ENCODE results near the gene KRT36.

The KRT36 gene

GRCh38 chr17:41446806-41447205, 42.9 kb downstream of the KRT36 start:
- Histone ChIP-seq H2AK5ac (ENCODE audit: low read length) (no peak overlapping the region), H3K27me3 (ENCODE audit: insufficient read depth, low read length) (no peaks in the 10 kb centered on the region), H3K23ac (ENCODE audit: low read length) (no peak overlapping the region), H2BK120ac (ENCODE audit: insufficient read depth, low read length, poor library complexity) (no peak overlapping the region), H3K9ac (ENCODE audit: low read length) (no peak overlapping the region), H4K91ac (ENCODE audit: low read depth, low read length) (no peak overlapping the region), H3K4me2 (ENCODE audit: low read length) (no peak overlapping the region), H3K18ac (ENCODE audit: low read length) (no peak overlapping the region), H3K36me3 (ENCODE audit: control insufficient read depth in 1 of 2, insufficient read depth in 2 of 2, low read length in 2 of 2) (no peaks in the 10 kb centered on the region), H3K9me3 (ENCODE audit: insufficient read depth, low read depth, low read length) (peaks cover 2% of the 10 kb centered on the region), H3K79me1 (ENCODE audit: low read length) (no peaks in the 10 kb centered on the region), H4K8ac (ENCODE audit: low read depth, low read length) (no peak overlapping the region), H2BK5ac (ENCODE audit: low read depth, low read length, poor library complexity) (no peak overlapping the region), H3K14ac (ENCODE audit: low read length) (no peak overlapping the region), H3K79me2 (ENCODE audit: control insufficient read depth, insufficient read depth, low read length, poor library complexity) (no peaks in the 10 kb centered on the region), H3K4ac (ENCODE audit: low read depth, low read length) (no peak overlapping the region), H4K12ac (ENCODE audit: low read depth, low read length) (no peak overlapping the region), H2AFZ (ENCODE audit: insufficient read depth, low read length, poor library complexity) (no peak overlapping the region), H3K27ac (ENCODE audit: low read depth, low read length) (no peak overlapping the region), H3K4me1 (ENCODE audit: control insufficient read depth in 1 of 2, insufficient read depth in 2 of 2, low read length in 2 of 2) (no peaks in the 10 kb centered on the region), H3K4me3 (ENCODE audit: low read depth, low read length) (no peak overlapping the region), H2BK12ac (ENCODE audit: low read length) (no peak overlapping the region)
- DNase-seq, result peak; percentile 12 to 88
- WGBS (ENCODE audit: extremely low coverage, insufficient coverage, insufficient read length), result no CpG with 5 or more reads among the region's 2 CpGs

- no peak overlapping the region for H4K8ac ChIP-seq (ENCODE audit: low read depth, low read length)
- no peak overlapping the region for H2BK5ac ChIP-seq (ENCODE audit: low read depth, low read length, poor library complexity)
- H3K4me2 ChIP-seq (ENCODE audit: low read length), result no peak overlapping the region
- H4K91ac ChIP-seq (ENCODE audit: low read depth, low read length), result no peak overlapping the region
- H3K4me3 ChIP-seq (ENCODE audit: low read depth, low read length), result no peak overlapping the region
- peaks cover 8% of the 10 kb centered on the region for H3K9me3 ChIP-seq (ENCODE audit: insufficient read depth, low read depth, low read length)
- H3K27me3 ChIP-seq (ENCODE audit: insufficient read depth, low read length), result no peaks in the 10 kb centered on the region
- no peak overlapping the region for H3K27ac ChIP-seq (ENCODE audit: low read depth, low read length)
- DNase-seq, result no peak
- no peak overlapping the region for H2BK12ac ChIP-seq (ENCODE audit: low read length)
- H3K14ac ChIP-seq (ENCODE audit: low read length), result no peak overlapping the region
- H3K23ac ChIP-seq (ENCODE audit: low read length), result no peak overlapping the region
- no peak overlapping the region for H3K4ac ChIP-seq (ENCODE audit: low read depth, low read length)
- H3K4me1 ChIP-seq (ENCODE audit: control insufficient read depth in 1 of 2, insufficient read depth in 2 of 2, low read length in 2 of 2), result no peaks in the 10 kb centered on the region
- H3K9ac ChIP-seq (ENCODE audit: low read length), result no peak overlapping the region
- no peak overlapping the region for H4K12ac ChIP-seq (ENCODE audit: low read depth, low read length)
- no peaks in the 10 kb centered on the region for H3K36me3 ChIP-seq (ENCODE audit: control insufficient read depth in 1 of 2, insufficient read depth in 2 of 2, low read length in 2 of 2)
- no peak overlapping the region for H2AK5ac ChIP-seq (ENCODE audit: low read length)
- no peak overlapping the region for H3K18ac ChIP-seq (ENCODE audit: low read length)
- no peak overlapping the region for H2AFZ ChIP-seq (ENCODE audit: insufficient read depth, low read length, poor library complexity)
- no peaks in the 10 kb centered on the region for H3K79me1 ChIP-seq (ENCODE audit: low read length)
- no peak overlapping the region for H2BK120ac ChIP-seq (ENCODE audit: insufficient read depth, low read length, poor library complexity)
- no peaks in the 10 kb centered on the region for H3K79me2 ChIP-seq (ENCODE audit: control insufficient read depth, insufficient read depth, low read length, poor library complexity)
- no CpG with 5 or more reads among the region's 3 CpGs for WGBS (ENCODE audit: extremely low coverage, insufficient coverage, insufficient read length)
Measured at GRCh38 chr17:41444640-41445039, 45.1 kb downstream of the KRT36 start.

- Histone ChIP-seq H3K9me3 (ENCODE audit: insufficient read depth, low read depth, low read length) (peaks cover 8% of the 10 kb centered on the region), H2AFZ (ENCODE audit: insufficient read depth, low read length, poor library complexity) (no peak overlapping the region), H3K4me3 (ENCODE audit: low read depth, low read length) (no peak overlapping the region), H2BK12ac (ENCODE audit: low read length) (no peak overlapping the region), H3K9ac (ENCODE audit: low read length) (no peak overlapping the region), H3K4me1 (ENCODE audit: control insufficient read depth in 1 of 2, insufficient read depth in 2 of 2, low read length in 2 of 2) (no peaks in the 10 kb centered on the region), H3K27me3 (ENCODE audit: insufficient read depth, low read length) (no peaks in the 10 kb centered on the region), H2BK5ac (ENCODE audit: low read depth, low read length, poor library complexity) (no peak overlapping the region), H3K36me3 (ENCODE audit: control insufficient read depth in 1 of 2, insufficient read depth in 2 of 2, low read length in 2 of 2) (no peaks in the 10 kb centered on the region), H3K4ac (ENCODE audit: low read depth, low read length) (no peak overlapping the region), H2BK120ac (ENCODE audit: insufficient read depth, low read length, poor library complexity) (no peak overlapping the region), H4K91ac (ENCODE audit: low read depth, low read length) (no peak overlapping the region), H3K79me1 (ENCODE audit: low read length) (no peaks in the 10 kb centered on the region), H3K18ac (ENCODE audit: low read length) (no peak overlapping the region), H3K27ac (ENCODE audit: low read depth, low read length) (no peak overlapping the region), H3K4me2 (ENCODE audit: low read length) (no peak overlapping the region), H2AK5ac (ENCODE audit: low read length) (no peak overlapping the region), H3K79me2 (ENCODE audit: control insufficient read depth, insufficient read depth, low read length, poor library complexity) (no peaks in the 10 kb centered on the region), H4K8ac (ENCODE audit: low read depth, low read length) (no peak overlapping the region), H4K12ac (ENCODE audit: low read depth, low read length) (no peak overlapping the region), H3K23ac (ENCODE audit: low read length) (no peak overlapping the region), H3K14ac (ENCODE audit: low read length) (no peak overlapping the region)
- no CpG with 5 or more reads among the region's 1 CpG for WGBS (ENCODE audit: extremely low coverage, insufficient coverage, insufficient read length)
- no peak for DNase-seq
Measured at GRCh38 chr17:41444186-41444585, 45.5 kb downstream of the KRT36 start.

DNA sequence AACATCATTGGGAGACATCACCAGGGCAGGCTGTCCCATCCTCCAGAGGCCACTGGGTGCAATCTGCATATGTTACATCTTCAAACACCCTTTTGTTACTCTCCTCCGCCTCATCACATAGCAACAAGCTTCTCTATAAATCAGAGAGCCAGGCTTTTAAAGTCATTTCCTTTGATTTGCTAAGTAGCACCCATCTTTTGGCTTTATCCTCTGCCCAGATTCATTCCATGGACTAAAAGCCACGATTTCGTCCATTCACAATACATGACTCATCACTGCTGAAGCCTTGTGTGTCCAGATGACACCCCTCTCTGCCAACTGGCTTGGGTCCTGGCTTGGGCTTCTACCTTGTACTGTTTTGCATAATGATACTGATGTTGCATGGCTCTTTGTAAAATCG, 47.0 kb downstream of the KRT36 start:
- no peak overlapping the region for H2AFZ ChIP-seq (ENCODE audit: insufficient read depth, low read length, poor library complexity)
- H2BK5ac ChIP-seq (ENCODE audit: low read depth, low read length, poor library complexity), result no peak overlapping the region
- no CpG with 5 or more reads among the region's 4 CpGs for WGBS (ENCODE audit: extremely low coverage, insufficient coverage, insufficient read length)

More for the DNA sequence above, 47.0 kb downstream of the KRT36 start:
- H3K9me3 ChIP-seq (ENCODE audit: insufficient read depth, low read depth, low read length), result peaks cover 8% of the 10 kb centered on the region
- no peak overlapping the region for H3K4me3 ChIP-seq (ENCODE audit: low read depth, low read length)
- H3K79me2 ChIP-seq (ENCODE audit: control insufficient read depth, insufficient read depth, low read length, poor library complexity), result no peaks in the 10 kb centered on the region
- no peak overlapping the region for H2BK12ac ChIP-seq (ENCODE audit: low read length)
- DNase-seq, result peak in 1 of 2 donors; percentile 17
- H3K27ac ChIP-seq (ENCODE audit: low read depth, low read length), result no peak overlapping the region
- H3K27me3 ChIP-seq (ENCODE audit: insufficient read depth, low read length), result no peaks in the 10 kb centered on the region
- no peak overlapping the region for H3K4me2 ChIP-seq (ENCODE audit: low read length)
- H3K36me3 ChIP-seq (ENCODE audit: control insufficient read depth in 1 of 2, insufficient read depth in 2 of 2, low read length in 2 of 2), result no peaks in the 10 kb centered on the region
- no peak overlapping the region for H4K12ac ChIP-seq (ENCODE audit: low read depth, low read length)
- no peaks in the 10 kb centered on the region for H3K79me1 ChIP-seq (ENCODE audit: low read length)
- no peak overlapping the region for H4K91ac ChIP-seq (ENCODE audit: low read depth, low read length)
- H2BK120ac ChIP-seq (ENCODE audit: insufficient read depth, low read length, poor library complexity), result no peak overlapping the region
- no peak overlapping the region for H4K8ac ChIP-seq (ENCODE audit: low read depth, low read length)
- no peak overlapping the region for H3K14ac ChIP-seq (ENCODE audit: low read length)
- no peak overlapping the region for H2AK5ac ChIP-seq (ENCODE audit: low read length)
- no peak overlapping the region for H3K4ac ChIP-seq (ENCODE audit: low read depth, low read length)
- H3K9ac ChIP-seq (ENCODE audit: low read length), result no peak overlapping the region
- no peak overlapping the region for H3K18ac ChIP-seq (ENCODE audit: low read length)
- no peaks in the 10 kb centered on the region for H3K4me1 ChIP-seq (ENCODE audit: control insufficient read depth in 1 of 2, insufficient read depth in 2 of 2, low read length in 2 of 2)
- no peak overlapping the region for H3K23ac ChIP-seq (ENCODE audit: low read length)
